Hindlimb muscle (tissue), 1 donor: ENCODE measurements around the gene BOD1. TPM values are rescaled to one million over a fixed set of nuclear protein-coding genes. Genes with fewer than 3 reads are reported as not detected.
"Not testable (repeated sequence)": the region's sequence is repeated elsewhere in the genome, so short reads cannot be mapped to it uniquely, and the experiment has no call there.

Experiments
- DNase-seq: peaks from one replicate; pipeline ENCODE4 v3.0.0-alpha.2; 2013
- polyA plus RNA-seq: library from polyadenylated mRNA; unstranded; fragments of 120-200 nt; gene quantifications from one replicate; pipeline ENCODE4 v1.2.1, GENCODE V29; 2013; ENCODE audit not compliant: insufficient read length

The BOD1 gene
- polyA plus RNA-seq, 1 donor: 71.9 TPM

DNA sequence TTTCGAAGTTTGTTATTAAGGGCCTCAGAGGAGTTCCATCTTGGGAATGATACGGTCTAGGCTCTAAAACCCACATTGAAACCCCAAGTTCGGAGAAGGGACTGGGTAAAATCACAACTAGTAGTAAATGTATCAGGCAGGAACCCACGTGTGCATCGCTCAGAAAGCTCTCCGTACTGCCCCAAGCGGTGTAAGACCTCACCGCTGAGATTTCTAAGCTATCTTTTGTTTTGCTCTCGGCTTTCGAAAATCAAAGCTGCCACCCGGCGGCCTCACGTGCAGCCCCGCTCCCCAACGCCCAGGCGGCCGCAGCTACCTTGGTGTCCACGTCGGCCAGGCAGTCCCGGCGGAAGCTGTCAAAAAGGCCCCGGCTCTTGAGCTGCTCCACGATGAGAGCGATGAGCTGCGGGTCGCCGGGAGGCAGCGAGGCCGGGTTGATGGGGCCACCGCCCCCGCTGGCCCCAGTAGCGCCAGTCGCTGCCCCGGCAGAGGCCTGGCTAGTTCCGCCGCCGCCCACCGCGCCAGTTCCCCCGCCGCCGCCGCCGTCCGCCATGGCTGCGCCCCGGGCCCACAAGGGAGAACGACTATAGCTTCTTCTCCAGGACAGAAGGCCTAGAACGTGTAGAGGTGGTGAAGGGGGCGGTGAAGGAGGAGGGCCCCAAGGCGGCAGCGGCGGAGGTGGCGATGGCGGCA lies 420 bp downstream of the BOD1 start:
- DNase-seq: peak; percentile 69

DNA sequence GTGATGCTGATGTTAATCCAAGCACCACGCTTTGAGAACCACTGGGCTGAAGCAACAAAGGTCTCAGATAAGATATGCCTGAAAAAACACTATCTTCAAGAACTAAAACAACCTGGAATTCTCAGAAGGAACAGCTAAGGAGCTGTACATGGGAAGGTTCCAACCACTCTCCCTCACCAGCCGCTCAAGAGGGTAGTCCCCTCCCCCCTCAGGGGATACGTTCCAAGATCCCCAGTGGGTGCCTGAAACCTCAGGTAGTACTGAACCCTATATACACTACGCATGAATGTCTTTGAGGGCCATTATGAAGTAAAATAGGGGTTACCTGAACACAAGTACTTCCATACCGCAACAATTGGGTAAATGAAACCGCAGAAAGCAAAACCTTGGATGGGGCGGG lies 1.9 kb downstream of the BOD1 start:
- DNase-seq: no peak

DNA sequence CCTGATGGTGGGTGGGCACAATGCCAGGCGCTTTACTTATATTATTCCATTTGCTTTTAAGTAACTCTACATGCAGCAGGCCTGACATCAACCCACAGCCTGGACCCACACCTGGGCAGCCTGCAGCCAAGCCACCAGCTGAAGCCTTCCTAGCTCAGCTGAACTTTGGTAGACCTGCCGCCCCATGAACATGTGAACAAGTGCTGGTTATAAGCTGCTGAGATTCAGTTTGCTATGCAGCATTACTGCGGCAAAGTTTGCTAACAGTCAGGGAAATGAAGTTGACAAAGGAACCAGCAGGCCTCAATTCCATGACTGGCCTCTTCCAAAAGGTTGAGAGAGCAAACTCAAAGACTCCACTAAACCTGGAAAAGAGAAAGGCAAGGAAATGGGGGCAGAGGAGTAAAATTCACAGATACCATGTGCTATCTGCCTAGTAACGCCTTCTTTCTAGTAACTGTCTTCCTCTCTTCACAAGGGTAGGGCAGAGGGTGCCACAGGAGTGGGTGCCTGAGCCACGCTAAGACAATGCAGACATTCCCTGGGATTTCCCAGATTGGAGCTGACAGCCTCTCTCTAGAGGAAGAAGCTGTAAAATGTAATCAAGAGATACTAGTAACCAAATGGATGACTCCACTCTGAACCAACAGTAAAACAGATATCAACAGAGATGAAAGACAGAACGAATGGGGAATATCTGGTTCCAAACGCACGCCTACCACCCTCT lies 2.9 kb downstream of the BOD1 start:
- DNase-seq: no peak

DNA sequence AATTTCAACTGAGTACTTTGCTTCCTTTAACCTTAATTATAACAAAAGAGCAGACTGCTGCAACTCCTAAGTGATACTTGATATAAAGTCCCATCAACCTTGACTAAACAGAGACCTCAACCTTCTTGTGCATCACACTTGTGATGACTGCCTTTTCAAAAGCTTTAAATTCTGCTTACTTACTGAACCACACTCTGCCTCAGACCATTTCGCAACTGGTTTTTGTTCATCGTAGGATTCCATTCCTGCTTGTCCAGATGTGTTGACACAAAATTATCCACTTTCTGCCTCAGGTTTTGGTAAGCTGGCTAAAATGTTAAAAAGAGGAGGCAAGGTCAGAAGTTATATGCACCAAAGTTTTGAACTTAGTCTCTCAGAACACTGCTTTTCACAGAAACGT lies 3.5 kb downstream of the BOD1 start:
- DNase-seq: no peak

DNA sequence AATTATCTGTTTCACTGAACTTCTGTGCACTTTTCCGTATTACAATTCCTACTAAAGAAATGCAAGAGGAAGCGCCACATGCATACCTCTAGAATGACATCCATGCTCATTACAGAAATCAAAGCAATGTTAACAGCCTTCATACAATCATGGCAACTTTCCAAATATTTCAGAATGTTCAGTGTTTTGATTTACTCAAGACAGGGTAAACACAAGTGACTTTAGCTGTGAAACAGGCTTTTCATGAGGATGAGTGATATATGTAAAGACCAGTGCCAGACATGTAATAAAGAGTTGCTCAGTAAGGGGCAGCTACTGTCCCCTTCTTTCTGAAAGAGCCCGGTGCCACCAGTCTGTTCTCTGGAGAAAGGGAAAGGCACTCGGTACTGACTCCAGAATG lies 4.7 kb downstream of the BOD1 start:
- DNase-seq: no peak

DNA sequence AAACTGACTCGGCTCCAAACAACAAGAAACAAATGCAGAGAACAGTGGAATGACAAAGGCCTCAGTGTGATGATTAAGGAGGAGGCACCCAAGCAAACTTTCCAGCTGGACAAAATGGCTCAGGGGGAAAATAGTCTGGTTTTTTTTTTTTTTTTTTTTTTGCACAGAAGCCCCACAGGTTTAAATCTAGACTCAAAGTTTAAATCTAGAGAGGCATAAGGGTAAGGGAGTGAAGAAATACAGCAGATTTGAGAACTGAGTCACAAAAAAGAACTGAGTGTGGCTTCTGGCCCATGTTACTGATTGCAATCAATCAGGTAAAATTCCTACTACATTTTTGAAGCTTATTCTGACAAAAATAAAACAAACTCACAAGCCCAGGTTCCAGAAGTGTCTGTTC lies 12.3 kb downstream of the BOD1 start:
- no peak for DNase-seq

DNA sequence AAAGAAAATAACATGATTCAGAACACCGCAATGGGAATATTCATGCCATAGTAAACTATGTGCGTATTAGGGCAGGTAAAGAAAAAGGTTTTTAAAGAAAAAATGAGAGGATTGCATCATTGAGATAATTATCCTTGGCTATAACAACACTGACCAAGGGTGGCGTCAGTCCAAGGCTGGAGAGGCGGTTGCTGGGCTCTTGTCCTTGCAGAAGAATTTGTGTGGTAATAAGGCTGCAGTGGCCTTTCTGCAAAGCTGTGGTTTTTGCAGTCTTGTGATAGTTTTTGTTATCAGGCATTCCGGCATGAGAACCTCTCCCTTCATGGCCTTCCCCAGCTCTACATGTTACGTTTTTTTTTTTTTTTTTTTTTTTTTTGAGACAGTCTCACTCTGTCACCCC lies 14.0 kb downstream of the BOD1 start:
- no peak for DNase-seq

DNA sequence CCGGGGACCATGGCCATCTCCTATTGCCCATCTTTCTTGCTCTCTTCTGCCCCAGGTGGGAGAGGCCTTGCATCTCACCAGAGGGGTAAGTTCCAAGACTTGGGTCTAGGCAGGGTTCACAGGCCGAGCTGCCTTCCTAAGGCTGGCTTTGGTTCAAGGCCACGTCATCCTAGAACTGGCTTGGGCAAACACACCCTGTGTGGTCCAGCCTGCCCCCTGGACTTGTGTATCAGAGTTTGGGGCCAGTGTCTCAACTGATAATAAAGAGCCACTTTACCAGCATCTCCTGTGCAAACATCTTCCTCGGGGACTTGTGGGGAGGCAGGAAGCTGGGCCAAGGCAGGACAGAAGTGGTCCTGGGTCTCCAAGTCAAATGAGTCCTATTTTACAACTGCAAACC lies 17.8 kb downstream of the BOD1 start:
- DNase-seq: no peak

DNA sequence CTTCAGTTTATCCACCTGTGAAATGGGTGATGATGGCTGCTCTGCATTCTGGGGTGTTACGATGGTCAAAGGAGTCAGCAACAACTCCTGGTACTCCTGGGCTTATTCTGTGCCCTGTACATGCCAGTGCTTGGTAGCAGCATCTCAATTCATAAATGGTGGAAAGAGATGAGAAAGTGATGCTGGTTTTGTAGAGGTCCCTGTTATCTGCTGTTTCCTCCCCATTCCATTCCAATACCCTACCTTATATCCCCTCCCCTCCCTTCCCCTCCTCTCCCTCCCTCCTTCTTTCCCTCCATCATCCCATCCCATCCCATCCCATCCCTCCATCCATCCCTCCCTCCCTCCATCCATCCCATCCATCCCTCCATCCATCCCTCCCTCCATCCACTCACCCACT lies 19.1 kb downstream of the BOD1 start:
- no peak for DNase-seq

DNA sequence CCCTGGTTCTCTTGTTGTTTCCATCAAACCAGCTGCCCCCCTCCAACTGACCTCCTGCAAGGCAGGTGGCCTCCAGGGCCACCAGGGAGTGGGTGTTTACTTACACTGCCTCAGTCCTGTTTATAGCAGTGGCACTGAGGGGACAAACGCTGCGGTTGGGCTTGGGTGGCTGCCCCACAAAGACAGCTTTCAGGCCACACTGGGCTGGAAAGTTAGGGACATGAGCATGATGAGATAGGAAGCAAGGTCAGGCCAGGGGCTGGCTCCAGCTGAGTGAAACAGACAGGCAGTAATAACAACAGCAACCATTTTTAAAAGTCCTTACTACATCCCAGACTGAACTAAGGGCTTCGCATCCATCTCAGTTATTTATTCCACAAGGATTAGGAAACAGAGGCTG lies 20.6 kb downstream of the BOD1 start:
- no peak for DNase-seq

DNA sequence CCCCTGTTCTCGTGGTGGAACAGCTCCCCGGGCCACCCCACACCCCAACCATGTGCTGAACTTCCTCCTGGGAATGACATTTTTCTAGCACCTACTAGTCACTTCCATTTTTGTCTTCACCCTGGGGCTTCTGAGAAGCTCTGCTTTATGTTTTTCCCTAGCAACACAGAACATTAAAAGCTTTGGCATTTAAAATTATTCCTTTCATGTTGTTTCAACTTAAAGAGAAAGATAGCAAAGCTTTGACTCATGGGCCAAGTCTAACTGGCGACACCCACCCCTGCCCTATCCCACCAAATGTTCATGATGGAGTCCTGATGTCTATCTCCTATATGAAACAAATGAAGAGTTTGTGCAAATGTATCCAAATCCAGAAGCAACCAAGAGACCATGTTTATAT lies 22.4 kb downstream of the BOD1 start:
- DNase-seq: no peak

DNA sequence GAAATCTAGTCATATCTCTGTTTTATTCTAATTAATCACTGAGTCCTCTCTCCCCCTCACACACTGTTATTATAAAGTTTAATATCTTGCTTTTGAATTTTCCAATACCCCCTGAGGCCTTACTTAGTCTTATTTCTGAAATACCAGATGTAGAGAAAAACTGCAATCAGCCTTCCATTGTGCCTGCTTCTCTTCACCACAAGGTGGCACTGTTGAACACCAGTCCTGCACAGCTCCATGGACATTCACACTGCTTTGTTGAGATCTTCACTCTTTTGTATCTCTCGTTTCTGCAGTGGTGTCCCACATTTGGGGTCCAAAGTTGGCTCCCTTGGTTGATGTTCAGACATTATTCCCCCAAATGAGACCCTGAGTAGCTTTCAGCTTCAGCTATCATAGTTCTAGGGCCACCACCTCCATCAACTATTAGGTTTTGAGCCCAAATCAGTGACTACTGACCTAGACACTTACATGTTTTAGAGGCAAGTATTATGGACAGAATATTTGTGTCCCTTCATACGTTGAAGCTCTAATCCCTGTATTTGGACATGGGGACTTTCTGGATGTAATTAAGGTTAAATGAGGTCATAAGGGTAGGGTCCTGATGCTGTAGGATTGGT lies 24.3 kb downstream of the BOD1 start:
- DNase-seq: no peak

DNA sequence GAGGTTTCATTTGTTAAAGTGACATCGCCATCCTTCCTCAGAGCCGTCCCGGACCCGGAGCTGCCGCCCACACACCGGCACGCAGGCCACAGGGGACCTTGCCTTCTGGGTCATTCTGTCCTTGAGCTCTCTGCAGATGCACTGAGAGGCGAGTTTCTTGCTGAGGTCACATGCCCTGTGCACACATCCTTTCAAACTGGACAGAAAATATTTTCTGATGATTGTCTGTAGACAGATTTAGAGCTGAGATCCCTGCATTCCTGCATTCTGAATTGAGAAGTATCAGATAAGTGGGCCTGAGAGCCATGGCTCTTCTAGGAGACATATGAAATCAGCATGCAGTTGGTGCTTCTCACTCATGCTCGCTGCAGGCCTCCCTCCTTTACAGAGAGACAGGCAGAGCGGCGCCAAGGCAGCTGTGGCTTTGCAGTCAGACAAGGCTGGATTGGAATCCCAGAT lies 25.4 kb downstream of the BOD1 start:
- DNase-seq: no peak

DNA sequence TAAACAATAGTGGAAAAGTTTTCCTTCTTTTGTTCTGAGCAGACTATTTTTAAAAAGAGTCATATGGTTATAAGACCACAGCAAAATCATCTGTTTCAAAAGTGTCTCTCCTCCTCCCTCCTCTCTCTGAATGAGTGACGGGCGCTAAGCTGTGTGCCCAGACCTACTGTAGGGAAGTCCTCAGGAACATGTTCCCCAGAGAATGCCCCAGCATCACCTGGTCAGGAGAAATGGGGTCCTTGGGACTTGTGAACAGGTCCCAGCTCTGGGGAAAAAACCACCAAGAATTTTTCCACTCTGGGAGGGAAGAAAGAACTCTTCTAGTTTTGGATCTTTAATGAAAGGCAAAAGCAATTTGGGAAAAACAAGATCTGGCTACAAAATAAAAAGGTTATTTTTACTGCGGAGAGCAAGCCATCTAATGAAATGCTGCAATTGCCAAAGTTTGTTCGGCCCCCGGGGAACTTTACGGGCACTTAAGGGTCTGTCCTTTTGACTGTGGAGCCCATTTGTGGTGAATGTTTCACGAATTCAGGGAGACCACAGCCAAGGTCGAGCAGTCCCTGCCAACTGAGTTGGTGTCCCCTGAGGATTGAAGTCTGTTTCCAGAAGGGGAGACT lies 25.9 kb downstream of the BOD1 start:
- DNase-seq: no peak

DNA sequence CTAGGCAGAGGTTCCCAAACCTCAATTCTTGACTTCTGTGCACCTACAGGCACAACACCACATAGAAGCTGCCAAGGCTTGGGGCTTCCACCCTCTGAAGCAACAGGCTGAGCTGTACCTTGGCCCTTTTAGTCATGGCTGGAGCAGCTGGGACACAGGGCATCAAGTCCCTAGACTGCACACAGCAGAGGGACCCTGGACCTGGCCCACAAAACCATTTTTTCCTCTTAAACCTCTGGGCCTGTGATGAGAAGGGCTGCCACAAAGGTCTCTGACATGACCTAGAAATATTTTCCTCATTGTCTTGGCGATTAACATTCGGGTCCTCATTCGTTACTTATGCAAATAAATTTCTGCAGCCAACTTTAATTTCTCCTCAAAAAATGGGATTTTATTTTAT lies 30.3 kb downstream of the BOD1 start:
- not testable (repeated sequence) for DNase-seq

DNA sequence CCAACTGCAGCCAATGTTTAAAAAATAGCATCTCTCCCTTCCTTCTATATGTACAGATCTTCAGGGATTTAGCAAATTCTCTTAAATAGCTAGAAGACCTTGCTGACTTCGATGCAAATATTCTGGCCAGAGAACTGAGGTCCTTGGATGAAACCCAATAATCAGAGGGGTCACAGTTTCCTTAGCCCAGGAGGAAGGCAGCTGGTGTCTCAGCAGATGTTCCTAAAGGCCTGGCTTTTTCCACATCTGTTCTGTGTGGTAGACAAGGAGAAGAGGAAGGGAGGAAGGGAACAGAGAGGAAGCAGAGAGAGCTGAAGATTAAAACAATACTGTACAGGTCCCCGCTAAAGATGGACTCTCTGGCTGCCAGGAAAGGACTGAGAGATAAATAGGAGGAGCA lies 33.1 kb downstream of the BOD1 start:
- peak; percentile 63 for DNase-seq

DNA sequence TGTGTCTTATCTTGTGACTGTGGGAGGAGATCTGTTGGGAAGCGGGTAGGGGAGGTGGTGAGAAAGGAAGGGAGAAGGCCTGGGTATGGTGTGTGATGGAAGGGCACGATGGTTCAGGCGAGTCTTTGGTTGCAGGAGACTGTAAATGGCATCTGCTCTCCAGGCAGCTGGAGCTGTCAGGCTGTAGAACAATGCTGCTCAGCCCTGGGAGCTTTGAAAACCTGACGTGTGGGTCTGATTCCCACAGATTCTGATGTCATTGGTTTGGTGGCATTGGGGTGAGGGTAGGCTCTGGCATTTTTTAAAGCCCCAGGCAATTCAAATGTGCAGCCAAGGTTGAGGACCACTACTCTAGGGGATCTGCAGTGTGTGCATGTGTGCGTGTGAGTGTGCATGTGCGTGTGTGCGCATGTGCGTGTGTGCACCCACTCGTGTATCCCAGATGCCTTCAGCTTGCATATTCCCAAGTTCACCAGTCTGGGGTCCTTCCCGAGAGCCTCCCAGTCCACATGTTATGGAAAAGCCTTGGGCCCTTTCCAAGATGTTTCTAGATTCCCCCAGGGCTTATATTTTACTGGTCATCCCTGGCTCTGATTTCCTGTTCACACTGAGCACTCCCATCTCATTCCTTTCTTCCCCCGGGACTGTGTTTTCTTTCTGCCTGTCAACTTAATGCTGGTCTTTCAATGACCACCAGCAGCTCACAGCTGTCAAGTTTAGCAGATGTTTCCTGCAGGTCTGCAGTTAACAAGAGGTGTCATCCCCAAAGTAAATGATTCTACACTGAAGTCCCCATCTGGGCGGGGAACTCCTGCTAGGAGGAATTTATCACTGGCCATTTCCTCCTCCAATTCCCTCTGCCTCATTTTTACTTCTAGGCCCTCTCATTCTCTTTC lies 34.0 kb downstream of the BOD1 start:
- peak; percentile 52 for DNase-seq

DNA sequence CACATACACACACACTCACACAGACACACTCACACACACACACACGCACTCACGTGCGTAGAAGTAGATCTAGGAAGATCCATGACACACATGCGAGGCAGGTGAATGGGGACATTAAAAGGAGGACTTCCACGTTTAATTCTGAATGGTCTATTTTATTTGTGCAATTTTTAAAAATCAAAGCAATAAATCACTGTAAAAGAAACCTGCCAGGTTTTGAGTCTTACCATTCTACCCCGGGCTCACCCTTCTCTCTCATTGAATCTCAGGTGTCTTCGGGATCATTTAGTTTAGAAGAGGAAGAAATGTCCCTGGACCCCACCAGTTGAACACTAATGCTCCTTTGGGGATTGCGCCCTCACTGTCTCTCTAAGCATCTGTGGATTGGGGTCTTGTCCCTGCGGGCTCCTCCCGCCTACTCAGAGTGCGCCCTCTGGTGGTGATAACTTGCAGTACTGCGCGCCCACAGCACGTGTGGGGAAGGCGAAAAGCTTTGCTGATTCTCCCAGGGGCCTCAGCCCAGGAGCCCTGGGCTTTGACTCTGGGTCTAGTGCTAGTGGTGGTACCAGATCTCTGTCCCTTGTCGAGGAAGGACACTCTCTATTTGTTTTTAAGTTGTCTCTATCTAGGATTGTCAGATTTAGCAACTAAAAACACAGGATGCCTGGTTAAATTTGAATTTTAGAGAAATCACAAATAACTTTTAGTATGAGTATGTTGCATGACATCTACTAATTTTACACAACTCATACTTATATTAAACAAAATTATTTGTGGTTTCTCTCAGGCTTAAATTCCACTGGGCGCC lies 34.8 kb downstream of the BOD1 start:
- DNase-seq: no peak

DNA sequence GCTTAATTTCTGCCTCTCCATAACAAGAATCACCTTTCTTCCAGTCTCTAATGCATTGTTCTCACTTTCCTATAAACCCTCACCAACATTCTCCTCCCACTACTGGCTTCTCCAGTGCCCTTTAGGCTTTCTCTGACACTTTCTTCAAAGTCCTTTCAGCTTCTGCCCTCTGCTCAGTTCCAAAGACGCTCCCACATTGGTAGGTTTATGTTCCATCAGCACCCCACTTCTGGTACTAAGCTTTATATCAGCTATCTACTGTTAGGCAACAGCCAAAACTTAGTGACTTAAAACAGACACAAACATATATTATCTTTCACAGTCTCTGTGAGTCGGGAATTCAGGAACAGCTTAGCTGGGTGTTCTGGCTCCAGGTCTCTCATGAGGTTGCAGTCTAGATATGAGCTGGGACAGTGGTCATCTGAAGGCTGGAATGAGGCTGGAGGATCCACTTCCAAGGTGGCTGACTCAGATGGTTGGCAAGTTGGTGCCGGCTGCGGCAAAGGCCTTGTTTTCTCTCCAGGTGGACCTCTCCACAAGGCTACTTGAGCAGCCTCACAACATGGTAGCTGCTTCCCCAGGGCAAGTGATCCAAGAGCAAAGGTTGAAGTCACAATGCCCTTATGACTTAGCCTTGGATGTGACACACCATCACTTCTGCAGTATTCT lies 37.4 kb downstream of the BOD1 start:
- no peak for DNase-seq

DNA sequence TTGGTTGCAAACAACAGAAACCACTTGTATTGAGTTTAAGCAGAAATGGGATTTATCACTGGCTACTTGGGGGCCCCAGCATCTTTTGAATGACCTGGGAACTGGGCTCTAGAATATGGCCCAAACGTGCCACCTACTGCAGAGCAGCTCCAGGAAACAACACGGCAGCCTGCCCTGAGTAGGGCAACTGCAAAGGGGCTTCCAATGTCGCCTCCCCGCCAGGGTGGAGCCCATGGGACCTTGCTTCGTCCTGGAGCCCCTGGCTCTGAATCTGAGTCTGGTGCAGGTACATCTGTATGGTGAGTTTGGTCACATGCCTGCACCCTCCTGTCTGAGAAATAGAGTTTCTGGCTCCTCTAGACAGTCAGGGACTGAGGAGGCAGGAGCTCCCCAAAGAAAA lies 38.6 kb downstream of the BOD1 start:
- no peak for DNase-seq

DNA sequence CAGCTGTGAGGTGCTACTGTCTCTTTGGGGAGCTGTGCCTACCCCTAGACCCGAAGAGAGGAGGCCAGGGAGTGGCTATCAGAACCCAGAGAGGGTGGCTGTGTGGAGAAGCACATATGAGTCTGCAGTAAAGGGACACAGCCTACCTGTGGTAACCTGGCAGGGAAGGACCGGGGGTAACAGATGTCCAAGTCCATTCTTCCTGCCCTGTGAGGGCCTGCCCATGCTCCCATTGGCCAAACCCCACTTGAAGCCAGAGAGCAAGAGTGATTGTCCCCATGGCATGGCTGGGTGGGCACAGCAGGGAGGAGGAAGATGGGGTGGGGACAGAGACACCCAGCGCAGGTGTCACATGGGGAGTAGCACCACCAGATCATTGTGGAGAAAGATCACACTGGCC lies 39.3 kb downstream of the BOD1 start:
- DNase-seq: no peak
